NCI-H2196 treated with DMSO at 0.1 percent for 48 hours (cell line): ENCODE measurements around the gene ATP6V0A1.
A peak's percentile ranks its signal among the peaks of the same experiment; 100 is the strongest.
"Not testable (repeated sequence)": the region's sequence is repeated elsewhere in the genome, so short reads cannot be mapped to it uniquely, and the experiment has no call there.

Experiments
- DNase-seq: peaks from one replicate; lab custom pipeline; 2025; ENCODE audit not compliant: unreplicated experiment; lab: John Stamatoyannopoulos, UW

The ATP6V0A1 gene

GRCh38 chr17:42475835-42476234, 17.2 kb downstream of the ATP6V0A1 start:
- no peak for DNase-seq

GRCh38 chr17:42476411-42476810, 17.7 kb downstream of the ATP6V0A1 start:
- no peak for DNase-seq

- DNase-seq: no peak
Observed at GRCh38 chr17:42477173-42477572, 18.5 kb downstream of the ATP6V0A1 start.

GRCh38 chr17:42477824-42478223, 19.1 kb downstream of the ATP6V0A1 start:
- DNase-seq: not testable (repeated sequence)

GRCh38 chr17:42484304-42484703, 25.6 kb downstream of the ATP6V0A1 start:
- no peak for DNase-seq

GRCh38 chr17:42485680-42486079, 27.0 kb downstream of the ATP6V0A1 start:
- no peak for DNase-seq

GRCh38 chr17:42488032-42488431, 29.4 kb downstream of the ATP6V0A1 start:
- no peak for DNase-seq

- DNase-seq: no peak
Observed at GRCh38 chr17:42493319-42493718, 34.6 kb downstream of the ATP6V0A1 start.

GRCh38 chr17:42494673-42495072, 36.0 kb downstream of the ATP6V0A1 start:
- no peak for DNase-seq

- no peak for DNase-seq
Observed at GRCh38 chr17:42498828-42499227, 40.1 kb downstream of the ATP6V0A1 start.

GRCh38 chr17:42502091-42502490, 43.4 kb downstream of the ATP6V0A1 start:
- no peak for DNase-seq

GRCh38 chr17:42502926-42503325, 44.2 kb downstream of the ATP6V0A1 start:
- no peak for DNase-seq

- DNase-seq: no peak
Observed at GRCh38 chr17:42507671-42508070, 49.0 kb downstream of the ATP6V0A1 start.

- no peak for DNase-seq
Observed at GRCh38 chr17:42508426-42509165, 49.9 kb downstream of the ATP6V0A1 start.

GRCh38 chr17:42509409-42509808, 50.7 kb downstream of the ATP6V0A1 start:
- DNase-seq: no peak

- DNase-seq: no peak
Observed at GRCh38 chr17:42509841-42510240, 51.2 kb downstream of the ATP6V0A1 start.

- DNase-seq: no peak
Observed at GRCh38 chr17:42512246-42512645, 53.6 kb downstream of the ATP6V0A1 start.

GRCh38 chr17:42512733-42513251, 54.1 kb downstream of the ATP6V0A1 start:
- no peak for DNase-seq

GRCh38 chr17:42513686-42514085, 55.0 kb downstream of the ATP6V0A1 start:
- DNase-seq: no peak

- no peak for DNase-seq
Observed at GRCh38 chr17:42514279-42514678, 55.6 kb downstream of the ATP6V0A1 start.

- DNase-seq: no peak
Observed at GRCh38 chr17:42514867-42515266, 56.2 kb downstream of the ATP6V0A1 start.

GRCh38 chr17:42517516-42517915, 58.8 kb downstream of the ATP6V0A1 start:
- peak; percentile 51 for DNase-seq
